HG03175 (cell line): ENCODE measurements around the gene NECTIN3.
A peak's percentile ranks its signal among the peaks of the same experiment; 100 is the strongest.

ENCODE experiments used
- ATAC-seq: cut with Tn5 transposase; IDR thresholded peaks from one replicate; pipeline ENCODE4 v1.9.1; 2021; ENCODE audit warnings: mild to moderate bottlenecking, moderate library complexity; ENCODE audit not compliant: unreplicated experiment

NECTIN3 gene

DNA sequence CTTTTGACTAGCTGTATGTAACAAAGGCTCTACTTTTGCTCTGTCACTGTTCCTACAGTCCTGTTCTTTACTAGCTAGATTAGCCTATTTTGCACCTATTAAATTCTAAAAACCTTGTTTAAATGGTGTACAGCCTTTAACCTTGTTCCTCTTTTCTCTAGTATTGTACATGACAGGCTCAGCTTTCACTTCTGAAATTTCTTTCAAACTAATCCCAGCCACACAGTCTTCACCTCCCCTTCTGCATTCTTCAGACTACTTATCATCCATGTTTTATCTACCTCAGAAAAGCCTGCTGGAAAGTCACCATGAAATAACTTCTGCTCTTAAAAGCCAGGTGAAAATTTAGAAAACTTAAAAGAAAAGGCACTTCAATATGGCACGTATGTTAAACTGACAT is 122.4 kb downstream of the NECTIN3 start:
- ATAC-seq = peak; percentile 51

DNA sequence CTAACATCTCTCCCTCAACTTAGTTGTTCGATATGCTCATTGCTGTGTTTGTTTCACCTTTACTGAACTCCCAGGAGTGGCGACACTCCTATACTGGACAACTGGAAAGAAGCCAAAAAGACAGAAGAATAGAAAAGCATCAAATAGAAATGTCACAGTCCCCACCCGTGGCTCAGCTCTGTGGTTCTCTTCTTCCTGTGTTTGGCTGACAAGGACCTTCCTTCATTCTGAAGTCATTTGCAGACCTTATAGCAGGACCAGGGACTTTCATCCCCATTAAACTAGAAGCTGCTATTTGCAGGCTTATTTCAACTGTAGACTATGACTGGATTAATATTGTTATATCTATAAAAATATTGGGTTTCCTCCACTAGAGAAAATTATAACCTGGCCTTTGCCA is 125.9 kb downstream of the NECTIN3 start:
- no peak for ATAC-seq

DNA sequence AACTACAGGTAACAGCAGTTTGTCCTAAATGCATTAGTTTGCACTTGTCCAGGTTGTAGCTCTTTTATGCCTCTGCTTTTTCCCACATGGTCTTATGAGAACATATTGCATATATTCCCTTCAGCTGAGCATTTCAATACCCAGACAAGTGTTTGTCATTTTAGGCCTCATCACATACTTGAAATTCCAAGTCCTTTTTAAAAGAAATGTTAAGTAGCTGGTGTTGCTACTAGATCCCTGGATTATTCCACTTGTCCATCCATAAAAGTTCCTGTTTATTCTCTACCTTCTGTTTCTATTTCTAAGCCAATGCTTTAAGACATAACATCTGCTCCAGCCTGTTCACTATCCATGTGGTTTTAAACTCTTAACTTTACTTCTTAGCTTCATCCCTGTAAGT is 128.4 kb downstream of the NECTIN3 start:
- ATAC-seq = no peak

DNA sequence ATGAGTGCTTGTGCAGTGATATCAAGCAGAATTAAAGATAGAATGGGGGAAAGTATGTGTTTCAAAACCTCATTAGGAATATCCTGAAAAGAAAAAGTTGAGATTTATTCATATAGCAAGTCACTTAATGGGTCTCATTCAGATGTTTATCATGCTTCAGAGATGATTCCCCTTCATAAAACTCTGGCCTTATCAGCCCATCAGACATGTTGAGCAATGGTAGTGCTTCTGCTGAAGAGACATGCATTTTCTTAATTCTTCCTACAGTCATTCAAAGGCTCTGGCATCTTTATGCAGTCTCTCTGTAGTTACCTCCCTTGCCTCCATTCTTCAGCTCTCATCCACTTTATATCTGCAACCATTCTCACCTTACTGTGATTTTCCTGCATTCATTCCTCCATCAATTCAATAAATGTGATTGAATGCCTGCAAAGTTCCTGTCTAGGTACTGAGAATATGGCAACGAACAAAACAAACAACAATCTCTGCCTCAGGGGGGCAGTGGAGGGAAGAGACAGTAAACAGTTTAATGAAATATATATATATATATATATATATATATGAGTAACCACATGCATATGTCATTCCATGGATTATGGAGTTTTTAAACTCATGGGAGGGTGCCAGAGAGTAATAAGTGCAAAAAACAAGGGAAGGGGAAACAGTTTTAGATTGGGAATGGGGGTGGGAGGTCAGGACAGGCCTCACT is 138.5 kb downstream of the NECTIN3 start:
- ATAC-seq = no peak

DNA sequence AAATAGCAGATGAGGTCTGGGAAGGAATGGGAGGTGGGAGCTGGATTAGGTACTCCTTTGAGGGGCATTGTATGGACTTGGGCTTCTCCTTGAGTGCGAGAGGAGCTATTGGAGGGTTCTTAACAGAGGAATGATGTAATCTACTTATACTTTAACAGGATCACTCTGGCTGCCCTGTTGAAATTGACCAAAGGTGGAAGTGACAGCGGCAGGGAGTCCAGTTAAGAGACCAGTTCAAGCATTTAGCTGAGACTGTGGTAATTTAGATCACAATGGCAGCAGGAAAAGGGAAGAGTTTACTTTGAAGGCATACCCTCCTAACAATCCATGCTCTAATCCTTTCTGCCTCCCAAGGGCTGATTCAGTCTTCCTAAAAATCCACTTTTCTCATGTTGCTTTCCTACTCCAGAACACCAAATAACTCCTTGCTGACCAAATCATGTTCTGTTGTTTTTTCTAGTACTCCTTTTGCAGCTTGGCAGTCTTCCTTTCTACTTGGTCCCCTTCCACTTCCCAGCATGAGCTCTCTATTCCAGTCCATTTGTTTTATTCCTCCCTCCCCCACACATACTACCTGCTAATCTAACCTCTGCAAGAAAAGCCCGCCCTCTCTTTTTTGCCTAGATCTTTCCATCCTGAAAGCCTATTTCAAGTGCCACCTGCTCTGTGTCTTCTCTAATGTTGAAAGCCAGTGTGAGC is 139.4 kb downstream of the NECTIN3 start:
- no peak for ATAC-seq

DNA sequence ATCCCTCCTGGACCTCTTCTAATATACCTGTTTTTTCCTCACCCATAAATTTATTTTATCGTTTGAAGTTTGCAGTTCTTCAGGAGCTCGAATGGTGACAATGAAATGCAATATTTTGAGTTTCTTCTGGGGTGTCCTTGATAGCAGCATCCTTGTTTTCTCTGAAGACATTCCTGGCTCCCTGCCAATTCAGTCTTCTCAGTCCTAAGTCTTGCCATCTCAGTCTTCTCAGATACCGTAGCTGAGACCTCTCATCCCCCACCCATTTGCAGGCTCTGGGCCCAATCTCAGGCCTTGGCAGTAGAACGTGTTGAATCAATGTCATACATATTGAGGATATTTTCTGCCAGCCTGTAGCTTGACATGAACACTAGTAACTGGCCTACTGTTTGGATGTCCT is 140.9 kb downstream of the NECTIN3 start:
- ATAC-seq = no peak

DNA sequence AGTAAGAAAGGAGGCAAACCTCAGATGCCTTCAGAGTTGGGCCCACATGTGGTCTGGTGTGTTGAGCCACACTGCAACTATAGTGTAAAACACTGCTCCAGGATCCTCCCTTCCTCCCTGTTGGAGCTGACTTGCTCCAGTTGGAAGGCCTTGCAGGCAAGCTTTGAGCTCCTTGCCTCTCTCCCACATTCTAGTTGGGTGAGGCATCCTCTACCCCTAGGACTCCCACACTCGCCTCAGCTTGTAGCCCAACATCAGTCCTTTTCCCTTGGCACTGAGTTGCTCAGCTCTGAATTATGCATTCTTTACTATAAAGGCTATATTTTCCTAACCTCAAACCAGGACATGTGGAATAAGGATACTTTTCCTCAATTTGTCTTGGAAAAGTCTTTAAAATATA is 143.9 kb downstream of the NECTIN3 start:
- ATAC-seq = no peak

DNA sequence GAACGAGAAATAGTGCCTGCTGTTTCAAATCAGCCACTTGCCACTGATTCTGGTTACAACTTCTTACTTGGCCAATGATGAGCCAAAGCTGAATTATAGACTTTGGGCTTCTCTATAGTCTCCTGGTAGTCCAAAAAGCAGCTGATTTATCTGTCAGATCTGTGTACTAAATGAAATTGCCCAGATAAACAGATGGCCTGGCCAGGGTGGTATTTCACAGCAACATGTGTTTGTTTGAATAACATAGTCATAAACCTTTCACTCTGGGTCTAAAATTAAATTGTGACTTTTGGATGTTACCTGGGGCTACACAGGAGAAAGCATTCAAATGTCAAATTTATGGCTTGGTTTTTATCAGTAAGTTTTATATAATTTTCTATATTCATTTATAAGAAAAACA is 147.0 kb downstream of the NECTIN3 start:
- no peak for ATAC-seq

DNA sequence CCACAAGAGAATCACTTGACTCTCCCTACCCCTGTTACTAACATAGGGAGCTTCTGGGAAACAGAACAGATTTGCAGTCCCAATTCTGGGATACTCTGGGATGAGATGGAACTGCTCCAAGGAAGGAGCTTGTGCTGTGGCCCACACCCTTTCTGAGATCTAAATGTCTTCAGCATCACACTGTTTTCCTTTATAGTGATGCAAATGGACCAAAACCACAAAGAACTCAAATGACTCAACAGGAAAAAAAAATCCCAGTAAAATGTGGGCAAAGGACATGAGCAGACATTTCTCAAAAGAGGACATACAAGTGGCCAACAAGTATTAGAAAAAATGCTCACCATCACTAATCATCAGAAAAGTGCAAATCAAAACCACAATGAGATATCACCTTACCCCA is 155.6 kb downstream of the NECTIN3 start:
- no peak for ATAC-seq

DNA sequence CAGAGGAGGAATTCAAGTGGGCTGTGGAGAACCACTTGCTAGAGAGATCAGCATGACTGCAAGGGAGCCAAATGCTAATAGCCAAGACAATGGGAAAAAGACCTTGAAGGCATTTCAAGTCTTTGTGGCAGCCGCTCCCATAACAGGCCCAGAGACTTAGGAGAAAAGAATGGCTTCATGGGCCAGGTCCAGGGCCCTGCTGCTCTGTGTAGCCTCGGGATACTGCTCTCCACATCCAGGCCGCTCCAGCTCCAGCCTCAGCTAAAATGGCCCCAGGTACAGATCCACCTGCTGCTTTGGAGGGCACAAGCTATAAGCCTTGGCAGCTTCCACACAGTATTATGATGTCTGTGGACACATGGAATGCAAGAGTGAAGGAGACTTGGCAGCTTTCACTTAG is 157.7 kb downstream of the NECTIN3 start:
- ATAC-seq = no peak

DNA sequence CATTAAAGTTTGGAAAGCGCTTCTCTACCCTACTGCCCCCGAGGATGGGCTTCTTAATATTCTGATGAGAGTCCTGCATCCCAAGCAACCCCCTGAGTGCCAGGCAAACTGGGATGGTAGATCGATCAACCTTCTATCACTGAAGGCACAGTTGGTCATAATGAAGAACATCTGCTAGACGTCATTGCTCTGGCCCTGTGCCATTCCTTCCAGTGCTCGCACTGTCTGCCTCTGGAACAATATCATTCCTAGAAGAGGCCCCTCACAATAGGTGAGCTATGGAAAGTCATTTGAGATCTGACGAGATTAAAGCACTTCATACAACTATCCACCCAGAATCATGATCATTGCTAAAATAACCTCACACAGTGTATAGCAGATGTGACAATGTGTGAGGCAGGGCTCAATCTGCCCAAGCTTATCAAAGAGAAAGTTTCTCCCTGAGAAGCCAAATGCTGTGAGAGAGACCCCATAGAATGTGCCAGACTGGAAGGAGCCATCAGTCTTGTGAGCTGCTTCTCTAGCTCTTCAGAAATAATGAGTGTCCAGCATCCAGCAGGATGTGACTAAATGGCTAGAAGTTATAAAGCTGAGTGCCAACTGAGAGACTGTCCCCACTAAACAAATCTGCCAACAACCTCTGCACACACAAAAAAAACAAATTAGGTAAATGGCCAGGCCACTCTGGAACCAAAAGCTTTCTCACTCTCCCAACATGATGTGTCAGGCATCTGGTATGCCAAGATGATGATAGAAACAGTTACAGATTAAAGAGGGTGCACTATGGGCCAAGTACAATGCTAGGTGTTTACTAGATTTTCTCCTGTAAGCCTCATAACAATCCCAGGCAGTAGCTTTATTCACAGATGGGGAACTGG is 165.5 kb downstream of the NECTIN3 start:
- ATAC-seq = no peak

DNA sequence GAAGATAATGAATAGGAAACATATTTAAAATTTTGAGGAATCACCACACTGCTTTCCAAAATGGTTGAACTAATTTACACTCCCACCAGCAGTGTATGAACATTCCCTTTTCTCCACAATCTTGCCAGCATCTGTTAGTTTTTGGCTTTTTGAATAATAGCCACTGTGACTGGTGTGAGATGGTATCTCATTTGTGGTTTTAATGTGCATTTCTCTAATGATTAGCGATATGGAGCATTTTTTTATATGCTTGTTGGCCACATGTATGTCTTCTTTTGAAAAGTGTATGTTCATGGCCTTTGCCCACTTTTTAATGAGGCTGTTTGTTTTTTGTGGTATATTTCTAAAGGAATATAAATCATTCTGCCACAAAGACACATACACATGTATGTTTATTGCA is 166.3 kb downstream of the NECTIN3 start:
- no peak for ATAC-seq

DNA sequence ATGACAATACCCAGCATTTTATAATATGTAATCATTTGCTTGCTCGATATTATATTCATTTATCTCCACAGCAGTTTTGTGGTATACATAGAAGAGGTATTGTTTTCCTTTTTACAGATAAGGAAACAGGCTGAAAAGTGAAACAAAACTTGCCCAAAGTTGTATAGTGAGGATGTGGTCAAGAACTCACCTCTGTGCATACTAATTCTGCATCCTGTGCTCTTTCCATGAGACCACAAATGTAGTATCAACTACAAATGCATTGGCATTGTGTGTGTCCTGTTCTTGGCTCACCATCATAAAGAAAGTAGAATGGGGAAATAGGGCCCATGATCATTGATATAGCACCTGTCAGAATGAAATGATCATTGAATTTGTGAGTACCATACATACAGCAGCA is 167.3 kb downstream of the NECTIN3 start:
- ATAC-seq = peak; percentile 98

DNA sequence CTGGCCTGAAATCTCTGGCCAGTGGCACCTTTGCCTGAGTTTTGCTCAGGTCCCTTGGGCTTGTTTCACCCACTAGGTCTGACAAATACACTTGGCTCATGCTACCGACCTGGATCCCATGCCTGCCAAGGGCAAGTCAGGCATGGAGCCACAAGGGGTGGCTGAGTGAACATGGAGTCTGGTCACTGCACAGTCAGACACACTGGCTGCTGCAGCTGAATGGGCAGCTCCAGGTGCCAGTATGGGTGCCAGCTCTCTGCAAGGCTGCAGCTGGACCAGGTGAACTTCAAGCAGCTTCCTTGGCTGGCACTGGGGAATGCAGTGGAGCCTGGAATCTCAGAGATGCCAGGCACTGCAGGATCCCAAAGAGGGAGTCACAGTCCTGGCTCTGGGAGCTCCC is 170.3 kb downstream of the NECTIN3 start:
- ATAC-seq = no peak
